HAP-1 (cell line): ENCODE measurements around the gene WDR27.

Source experiments
- DNase-seq, 2 experiments: peaks; one replicate each; pipeline ENCODE4 v3.0.0-alpha.2; 2016 to 2020; ENCODE audit warnings: low spot score in 2 of 2
- H3K27me3 ChIP-seq: fragments of 250-450 bp; sonication (Bioruptor Pico); 2 replicates; pipeline ENCODE4 v1.5.1; 2020; ENCODE audit warnings: low read depth, mild to moderate bottlenecking, moderate library complexity
- H3K36me3 ChIP-seq: fragments of 250-450 bp; sonication (Bioruptor Pico); replicated peaks from 2 replicates; pipeline ENCODE4 v1.5.1; 2020; ENCODE audit warnings: mild to moderate bottlenecking
- H3K4me1 ChIP-seq: fragments of 250-450 bp; sonication (Bioruptor Pico); 2 replicates; pipeline ENCODE4 v1.5.1; 2020; ENCODE audit warnings: mild to moderate bottlenecking
- H3K4me3 ChIP-seq: fragments of 250-450 bp; sonication (Bioruptor Pico); 2 replicates; pipeline ENCODE4 v1.5.1; 2020; ENCODE audit warnings: mild to moderate bottlenecking, moderate library complexity
- H3K9me3 ChIP-seq: fragments of 250-450 bp; sonication (Bioruptor Pico); 2 replicates; pipeline ENCODE4 v1.5.1; 2020; ENCODE audit warnings: mild to moderate bottlenecking, moderate library complexity
- in situ Hi-C: fragments of 300-500 bp; cut with MboI; formaldehyde crosslinking; loops from 3 replicates; pipeline ENCODE4 v1.14.3; 2020; ENCODE audit warnings: low sequenced_read_pairs, inconsistent platforms, mixed read lengths

Gene WDR27

DNA sequence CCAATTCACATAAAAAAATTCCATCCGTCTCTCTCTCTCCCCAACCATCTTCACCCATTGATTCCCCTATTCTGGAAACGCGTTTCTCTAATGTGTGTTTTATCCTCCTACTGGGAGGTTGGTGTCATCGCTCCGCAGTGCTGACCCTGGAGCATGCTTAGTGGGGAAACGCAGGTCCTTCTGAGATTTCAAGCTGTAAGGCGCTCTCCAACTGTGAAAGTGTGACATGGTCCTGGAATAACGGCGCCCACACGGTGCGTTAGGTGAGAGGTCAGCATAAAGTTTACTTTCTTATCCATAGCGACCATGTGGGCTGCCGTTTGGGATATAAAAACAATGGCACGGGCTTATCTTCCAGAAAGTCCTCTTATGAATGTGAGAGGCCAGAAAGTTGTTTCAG lies 123.9 kb downstream of the WDR27 start:
- in situ Hi-C loops: no loop called here
- DNase-seq: no peak
- Histone ChIP-seq H3K4me3 (no peak overlapping the region), H3K9me3 (no peaks in the 10 kb centered on the region), H3K36me3 (no peaks in the 10 kb centered on the region), H3K27me3 (no peaks in the 10 kb centered on the region), H3K4me1 (no peaks in the 10 kb centered on the region)

DNA sequence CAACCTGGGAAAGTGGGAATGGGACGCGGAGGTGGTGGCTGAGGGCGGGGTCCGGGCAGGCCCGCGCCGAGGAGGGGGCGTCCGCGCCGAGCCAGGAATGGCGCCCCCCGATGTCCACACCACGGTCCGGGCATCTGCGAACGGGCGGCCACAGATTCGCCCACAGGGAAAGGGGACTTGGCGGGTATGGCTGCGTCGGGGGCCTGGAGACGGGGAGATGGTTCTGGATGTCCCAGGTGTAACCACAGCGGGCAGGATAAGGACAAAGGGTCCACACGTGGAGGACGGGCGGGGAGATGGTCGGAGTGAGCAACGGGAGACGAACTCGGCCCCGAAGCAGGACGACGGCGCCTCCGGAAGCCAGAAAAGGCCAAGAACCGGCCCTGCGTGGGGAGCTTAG lies 124.6 kb downstream of the WDR27 start:
- H3K4me1 ChIP-seq: no peaks in the 10 kb centered on the region
- no peaks in the 10 kb centered on the region for H3K36me3 ChIP-seq
- no peak for DNase-seq
- H3K27me3 ChIP-seq: no peaks in the 10 kb centered on the region
- H3K9me3 ChIP-seq: no peaks in the 10 kb centered on the region
- H3K4me3 ChIP-seq: no peak overlapping the region
- in situ Hi-C loops: no loop called here

DNA sequence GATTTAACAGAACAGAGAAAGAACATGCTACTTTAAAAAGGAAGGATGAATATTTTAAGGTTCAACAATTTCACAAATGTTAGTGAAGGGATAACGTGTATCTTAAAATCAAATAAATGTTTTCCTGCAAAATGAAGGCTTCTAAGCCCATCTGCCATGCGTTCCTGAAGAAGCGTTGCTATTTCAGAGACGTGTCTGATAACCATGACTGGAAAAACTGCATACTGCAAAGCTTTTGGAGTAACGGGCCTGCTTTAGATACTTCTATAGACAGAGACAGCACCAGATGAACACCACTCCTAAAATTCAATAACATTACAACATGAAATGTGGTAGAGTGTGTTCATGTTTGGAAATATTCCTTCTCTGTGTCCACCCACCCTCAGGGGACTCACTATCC lies 126.0 kb downstream of the WDR27 start:
- H3K36me3 ChIP-seq: no peaks in the 10 kb centered on the region
- H3K9me3 ChIP-seq: no peaks in the 10 kb centered on the region
- H3K4me3 ChIP-seq: no peak overlapping the region
- no peaks in the 10 kb centered on the region for H3K4me1 ChIP-seq
- no peak for DNase-seq
- H3K27me3 ChIP-seq: no peaks in the 10 kb centered on the region
- in situ Hi-C loops: no loop called here

GRCh38 chr6:169575365-169575764 lies 126.5 kb downstream of the WDR27 start:
- H3K4me1 ChIP-seq: no peaks in the 10 kb centered on the region
- H3K36me3 ChIP-seq: no peaks in the 10 kb centered on the region
- no peaks in the 10 kb centered on the region for H3K27me3 ChIP-seq
- in situ Hi-C loops: no loop called here
- H3K4me3 ChIP-seq: no peak overlapping the region
- DNase-seq: no peak
- H3K9me3 ChIP-seq: no peaks in the 10 kb centered on the region

GRCh38 chr6:169574420-169574819 lies 127.4 kb downstream of the WDR27 start:
- no peak overlapping the region for H3K4me3 ChIP-seq
- no peaks in the 10 kb centered on the region for H3K4me1 ChIP-seq
- no peaks in the 10 kb centered on the region for H3K27me3 ChIP-seq
- in situ Hi-C loops: no loop called here
- no peaks in the 10 kb centered on the region for H3K9me3 ChIP-seq
- DNase-seq: no peak
- no peaks in the 10 kb centered on the region for H3K36me3 ChIP-seq

- Histone ChIP-seq H3K4me1 (no peaks in the 10 kb centered on the region), H3K36me3 (no peaks in the 10 kb centered on the region), H3K9me3 (no peaks in the 10 kb centered on the region), H3K27me3 (no peaks in the 10 kb centered on the region), H3K4me3 (no peak overlapping the region)
- DNase-seq: no peak
- in situ Hi-C loops: no loop called here
Measured at GRCh38 chr6:169573883-169574282, 127.9 kb downstream of the WDR27 start.

DNA sequence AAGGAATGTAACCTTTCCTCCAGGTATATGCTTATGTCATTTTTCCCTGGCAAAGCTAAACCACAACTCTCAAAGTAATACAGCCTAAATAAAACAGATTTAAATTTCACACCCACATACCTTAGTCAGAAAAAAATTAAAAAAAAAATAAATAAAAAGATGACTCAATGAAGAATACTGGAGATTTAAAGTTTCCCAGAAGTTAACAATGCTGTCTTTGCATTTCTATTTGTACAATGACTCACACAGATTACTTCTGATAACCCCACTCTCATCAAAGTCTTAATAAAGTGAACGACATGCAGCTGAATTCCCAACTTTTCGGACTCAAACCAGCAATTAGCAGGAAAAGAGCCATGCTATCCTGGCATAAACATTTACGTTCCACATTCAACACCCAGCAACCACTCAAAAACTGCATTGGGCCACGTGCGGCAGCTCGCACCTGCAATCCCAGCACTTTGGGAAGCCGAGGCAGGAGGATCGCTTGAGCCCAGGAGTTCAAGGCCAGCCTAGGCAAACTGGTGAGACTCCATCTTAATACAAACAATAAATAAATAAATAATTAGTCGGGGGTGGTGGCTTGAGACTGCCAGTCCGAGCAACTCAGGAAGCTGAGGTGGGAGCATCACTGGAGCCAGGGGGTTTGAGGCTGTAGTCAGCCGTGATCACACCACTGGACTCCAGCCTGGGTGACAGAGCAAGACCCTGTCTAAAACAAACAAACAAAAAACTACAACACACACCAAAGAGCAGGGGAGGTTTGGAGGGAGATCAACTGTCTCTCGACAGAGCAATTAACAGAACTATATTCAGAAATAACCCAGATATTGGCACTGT lies 130.5 kb downstream of the WDR27 start:
- no peak for DNase-seq
- in situ Hi-C loops: no loop called here
- H3K36me3 ChIP-seq: no peaks in the 10 kb centered on the region
- H3K4me1 ChIP-seq: no peaks in the 10 kb centered on the region
- H3K27me3 ChIP-seq: no peaks in the 10 kb centered on the region
- H3K9me3 ChIP-seq: no peaks in the 10 kb centered on the region
- H3K4me3 ChIP-seq: no peak overlapping the region

DNA sequence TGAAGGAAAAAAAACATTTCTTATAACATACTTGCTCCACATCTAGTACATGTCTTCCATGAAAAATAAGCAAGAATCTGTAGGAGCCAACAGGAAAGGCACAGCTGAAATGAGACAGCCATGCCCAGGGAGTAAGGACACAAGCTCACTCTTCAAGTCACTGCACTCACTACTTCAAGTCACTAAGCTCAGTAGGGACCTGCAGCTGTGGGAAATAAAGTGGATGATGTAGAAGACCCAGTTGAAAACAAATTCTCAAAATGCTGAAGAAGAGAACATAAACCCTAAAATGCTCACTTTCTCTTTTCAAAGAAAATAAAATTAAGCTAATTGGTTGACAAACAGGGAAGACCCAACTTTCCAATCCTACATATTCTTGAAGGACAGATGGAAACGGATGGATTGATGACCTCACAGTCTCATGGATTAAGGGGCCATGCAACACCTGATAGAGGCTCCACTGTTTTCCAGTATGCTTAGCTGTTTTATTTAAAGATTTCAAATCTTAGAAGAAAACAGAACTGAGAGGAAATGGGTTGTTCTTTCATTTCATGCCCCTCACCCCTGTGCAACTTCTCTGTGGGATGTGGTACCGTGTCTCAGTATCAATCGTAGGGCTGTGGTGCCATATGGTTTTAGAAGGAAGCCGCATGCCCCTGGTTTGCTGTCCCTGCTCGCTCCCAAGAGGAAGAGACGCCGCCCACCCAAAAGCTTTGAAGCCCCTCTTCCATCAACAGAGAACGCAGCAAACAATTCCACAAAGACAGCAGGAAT lies 133.3 kb downstream of the WDR27 start:
- no peaks in the 10 kb centered on the region for H3K36me3 ChIP-seq
- H3K27me3 ChIP-seq: no peaks in the 10 kb centered on the region
- H3K4me3 ChIP-seq: no peak overlapping the region
- H3K4me1 ChIP-seq: no peaks in the 10 kb centered on the region
- H3K9me3 ChIP-seq: no peaks in the 10 kb centered on the region
- DNase-seq: no peak
- in situ Hi-C loops: no loop called here

DNA sequence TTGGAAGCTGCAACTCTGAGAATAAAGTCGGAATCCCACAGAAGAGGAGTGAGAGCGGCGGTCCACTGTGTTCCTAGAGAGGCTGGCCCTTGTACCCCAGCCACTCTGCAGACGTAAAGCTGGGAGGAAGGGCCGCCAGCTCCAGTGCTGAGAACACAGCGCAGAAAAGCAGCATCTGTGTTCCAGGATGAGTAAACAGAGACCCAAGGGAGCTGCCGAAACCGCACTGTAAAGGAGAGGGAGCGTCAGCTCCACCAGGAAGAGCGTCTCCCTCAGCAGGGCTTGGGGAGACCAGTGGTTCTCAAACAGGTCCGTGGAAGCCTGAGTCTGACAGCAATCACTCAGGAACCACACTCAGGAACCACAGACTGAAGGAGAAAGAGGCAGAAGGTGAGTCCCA lies 134.0 kb downstream of the WDR27 start:
- in situ Hi-C loops: no loop called here
- Histone ChIP-seq H3K27me3 (no peaks in the 10 kb centered on the region), H3K9me3 (no peaks in the 10 kb centered on the region), H3K4me3 (no peak overlapping the region), H3K4me1 (no peaks in the 10 kb centered on the region), H3K36me3 (no peaks in the 10 kb centered on the region)
- DNase-seq: no peak

DNA sequence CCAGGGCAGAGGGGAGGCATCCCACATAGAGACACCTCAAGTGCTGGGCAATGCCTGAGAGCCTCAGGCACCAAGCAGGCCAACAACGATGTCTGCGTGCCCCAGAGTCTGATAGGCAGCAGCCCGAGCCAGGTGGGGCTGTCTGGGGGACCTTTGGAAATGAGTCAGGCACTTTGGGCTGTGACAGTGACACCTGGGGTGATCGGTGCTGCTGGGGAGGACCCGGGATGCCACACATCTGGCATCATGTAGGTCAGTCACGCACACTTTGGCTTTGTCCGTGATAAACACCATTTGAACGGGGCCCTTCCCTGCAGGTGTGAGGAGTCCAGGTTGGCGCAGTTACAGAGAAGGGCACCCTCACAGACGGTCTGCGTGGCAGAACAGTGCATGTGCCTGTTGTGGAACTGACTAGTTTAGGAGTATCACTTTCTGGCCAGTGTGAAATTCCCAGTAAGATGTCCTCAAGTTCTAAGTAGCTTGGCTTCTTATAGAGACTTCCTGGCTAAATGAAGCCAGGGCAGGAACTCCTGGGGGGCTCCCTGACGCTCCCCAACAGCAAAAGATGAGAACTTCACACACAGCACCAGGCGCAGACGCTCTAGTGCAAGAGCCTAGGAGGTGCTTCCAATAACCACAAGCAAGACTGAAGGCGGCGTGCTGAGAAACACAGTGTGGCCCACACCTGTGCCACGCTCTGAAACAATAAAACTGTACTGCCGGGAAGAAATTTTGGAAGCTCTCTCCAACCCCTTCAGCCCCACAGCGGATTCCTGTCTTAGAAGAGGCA lies 134.7 kb downstream of the WDR27 start:
- H3K4me1 ChIP-seq: no peaks in the 10 kb centered on the region
- no peaks in the 10 kb centered on the region for H3K27me3 ChIP-seq
- H3K36me3 ChIP-seq: no peaks in the 10 kb centered on the region
- in situ Hi-C loops: no loop called here
- DNase-seq: no peak
- no peak overlapping the region for H3K4me3 ChIP-seq
- H3K9me3 ChIP-seq: no peaks in the 10 kb centered on the region

- in situ Hi-C loops: no loop called here
- no peaks in the 10 kb centered on the region for H3K27me3 ChIP-seq
- no peak for DNase-seq
- H3K9me3 ChIP-seq: no peaks in the 10 kb centered on the region
- H3K36me3 ChIP-seq: no peaks in the 10 kb centered on the region
- H3K4me3 ChIP-seq: no peak overlapping the region
- H3K4me1 ChIP-seq: no peaks in the 10 kb centered on the region
Measured at GRCh38 chr6:169566319-169566718, 135.5 kb downstream of the WDR27 start.

DNA sequence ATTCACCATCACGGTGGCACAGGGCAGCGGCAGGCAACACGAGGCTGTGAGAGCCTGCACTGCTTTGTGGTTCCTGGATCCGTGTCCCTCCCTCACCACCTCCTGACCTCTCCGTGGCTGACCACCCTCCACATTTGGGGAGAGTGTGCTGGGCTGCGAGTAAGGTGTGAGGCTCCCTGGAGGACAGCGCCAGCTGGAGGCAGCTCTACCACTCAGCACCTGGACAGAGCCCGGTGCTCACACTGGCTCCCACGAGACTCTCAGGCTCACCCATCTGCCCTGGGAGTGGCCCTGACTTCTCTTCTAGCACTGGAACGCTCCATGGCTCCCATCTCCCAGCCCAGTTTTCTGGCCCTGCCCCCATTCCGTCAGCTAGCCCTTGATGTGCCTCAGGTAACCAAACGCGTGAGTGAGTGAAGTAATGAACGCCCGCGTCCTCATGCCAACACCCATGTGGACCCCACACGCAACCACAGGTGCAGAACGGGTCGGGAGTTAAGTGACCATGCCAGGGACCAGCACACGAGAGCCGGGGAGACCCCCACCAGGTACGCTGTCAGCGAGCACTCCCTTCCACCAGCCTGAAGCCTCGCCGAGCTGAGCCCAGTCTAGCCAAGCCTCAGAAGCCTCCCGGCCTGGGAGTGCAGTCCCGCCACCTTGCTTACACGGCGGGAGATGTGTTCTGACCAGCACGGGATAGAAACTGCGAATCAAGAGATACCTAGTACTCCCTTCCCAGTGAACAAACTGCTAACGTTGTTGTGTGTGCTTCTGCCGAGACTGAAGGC lies 137.2 kb downstream of the WDR27 start:
- Histone ChIP-seq H3K36me3 (no peaks in the 10 kb centered on the region), H3K9me3 (no peaks in the 10 kb centered on the region), H3K4me1 (no peaks in the 10 kb centered on the region), H3K4me3 (no peak overlapping the region), H3K27me3 (no peaks in the 10 kb centered on the region)
- in situ Hi-C loops: no loop called here
- no peak for DNase-seq

- Histone ChIP-seq H3K4me3 (no peak overlapping the region), H3K36me3 (0 out of 2 replicates have a peak, but pooled peaks cover 3% of the 10 kb centered on the region), H3K9me3 (no peaks in the 10 kb centered on the region), H3K4me1 (peaks cover 2% of the 10 kb centered on the region; the same call in 1 of the 2 replicates), H3K27me3 (no peaks in the 10 kb centered on the region)
- in situ Hi-C loops: no loop called here
- DNase-seq: no peak
Measured at GRCh38 chr6:169561665-169562064, 140.2 kb downstream of the WDR27 start.
